Mesodermal cell (in vitro differentiated cells): ENCODE measurements around the gene ABCC9.

Experiments used
- H3K27ac ChIP-seq: 2 replicates; pipeline ENCODE4 v1.7.0; 2013; ENCODE audit warnings: mild to moderate bottlenecking, low read depth, low read length, moderate library complexity; ENCODE audit not compliant: severe bottlenecking
- H3K36me3 ChIP-seq: 2 replicates; pipeline ENCODE4 v1.7.1; 2013; ENCODE audit warnings: mild to moderate bottlenecking, low read length, moderate library complexity; ENCODE audit not compliant: control insufficient read depth, insufficient read depth
- H3K4me1 ChIP-seq: one replicate; pipeline ENCODE4 v1.7.1; 2013; ENCODE audit warnings: mild to moderate bottlenecking, low read length; ENCODE audit not compliant: insufficient read depth, control insufficient read depth, poor library complexity, severe bottlenecking
- H3K4me3 ChIP-seq: 2 replicates; pipeline ENCODE4 v1.7.0; 2013; ENCODE audit warnings: low read length, control low read depth, mild to moderate bottlenecking; ENCODE audit not compliant: insufficient read depth, poor library complexity, severe bottlenecking; ENCODE audit errors: extremely low read depth
- H3K9me3 ChIP-seq: 2 replicates; pipeline ENCODE4 v1.7.1; 2013; ENCODE audit warnings: mild to moderate bottlenecking, low read length, moderate library complexity; ENCODE audit not compliant: control insufficient read depth
- WGBS, 2 experiments: methylation state at CpG; one replicate each; pipeline ENCODE4 v1.1.5; 2013; ENCODE audit warnings: missing lambda C conversion rate in 2 of 2; ENCODE audit not compliant: insufficient coverage in 2 of 2; 5-methylcytosine and 5-hydroxymethylcytosine counted together

Gene ABCC9

GRCh38 chr12:21839776-21840175 lies 101.5 kb downstream of the ABCC9 start:
- H3K36me3 ChIP-seq = no peaks in the 10 kb centered on the region
- WGBS, 2 experiments = no CpG with 5 or more reads among the region's 1 CpG
- H3K9me3 ChIP-seq = no peaks in the 10 kb centered on the region
- H3K4me3 ChIP-seq = no peak overlapping the region
- H3K4me1 ChIP-seq = no peaks in the 10 kb centered on the region
- H3K27ac ChIP-seq = no peak overlapping the region

DNA sequence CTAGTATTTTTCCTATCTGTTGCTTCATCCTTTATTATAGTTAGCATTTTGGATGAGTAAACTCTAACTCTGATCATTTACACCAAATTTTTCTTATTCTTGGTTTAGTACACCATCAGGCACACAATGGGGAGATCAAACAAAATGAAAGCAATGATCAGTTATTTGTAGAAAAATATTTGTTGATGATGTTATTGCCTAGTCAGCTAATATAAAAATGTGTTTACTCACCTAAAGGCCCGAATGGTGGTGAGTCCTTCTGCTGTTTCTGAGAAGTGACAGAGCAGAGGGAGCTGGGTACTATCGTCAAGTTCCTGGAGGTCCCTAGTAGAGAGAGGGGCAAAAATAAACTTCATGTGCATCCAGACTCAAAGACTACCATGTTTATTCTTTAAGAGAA lies 103.4 kb downstream of the ABCC9 start:
- no peak overlapping the region for H3K27ac ChIP-seq
- no peak overlapping the region for H3K4me3 ChIP-seq
- no peaks in the 10 kb centered on the region for H3K9me3 ChIP-seq
- WGBS, 2 experiments = 75 to 83% methylated on average over 2 of the region's 2 CpGs
- no peaks in the 10 kb centered on the region for H3K36me3 ChIP-seq
- no peaks in the 10 kb centered on the region for H3K4me1 ChIP-seq

GRCh38 chr12:21831791-21832344 lies 109.4 kb downstream of the ABCC9 start:
- 67% methylated on average over 1 of the region's 4 CpGs; no CpG with 5 or more reads in 1 of the 2 experiments for WGBS, 2 experiments
- H3K27ac ChIP-seq = no peak overlapping the region
- H3K36me3 ChIP-seq = no peaks in the 10 kb centered on the region
- H3K9me3 ChIP-seq = no peaks in the 10 kb centered on the region
- no peak overlapping the region for H3K4me3 ChIP-seq
- H3K4me1 ChIP-seq = no peaks in the 10 kb centered on the region

- WGBS, 2 experiments = 95 to 98% methylated on average over 4 to 5 of the region's 8 CpGs
Measured at GRCh38 chr12:21828779-21829178, 112.4 kb downstream of the ABCC9 start.

GRCh38 chr12:21828136-21828775 lies 113.0 kb downstream of the ABCC9 start:
- no peak overlapping the region for H3K27ac ChIP-seq
- 90 to 100% methylated on average over 2 to 3 of the region's 4 CpGs for WGBS, 2 experiments
- H3K4me1 ChIP-seq = no peaks in the 10 kb centered on the region
- H3K4me3 ChIP-seq = no peak overlapping the region
- H3K36me3 ChIP-seq = no peaks in the 10 kb centered on the region
- no peaks in the 10 kb centered on the region for H3K9me3 ChIP-seq

More at GRCh38 chr12:21828779-21829178, 112.4 kb downstream of the ABCC9 start:
- no peak overlapping the region for H3K27ac ChIP-seq
- H3K4me1 ChIP-seq = no peaks in the 10 kb centered on the region
- H3K9me3 ChIP-seq = no peaks in the 10 kb centered on the region
- no peak overlapping the region for H3K4me3 ChIP-seq
- no peaks in the 10 kb centered on the region for H3K36me3 ChIP-seq

DNA sequence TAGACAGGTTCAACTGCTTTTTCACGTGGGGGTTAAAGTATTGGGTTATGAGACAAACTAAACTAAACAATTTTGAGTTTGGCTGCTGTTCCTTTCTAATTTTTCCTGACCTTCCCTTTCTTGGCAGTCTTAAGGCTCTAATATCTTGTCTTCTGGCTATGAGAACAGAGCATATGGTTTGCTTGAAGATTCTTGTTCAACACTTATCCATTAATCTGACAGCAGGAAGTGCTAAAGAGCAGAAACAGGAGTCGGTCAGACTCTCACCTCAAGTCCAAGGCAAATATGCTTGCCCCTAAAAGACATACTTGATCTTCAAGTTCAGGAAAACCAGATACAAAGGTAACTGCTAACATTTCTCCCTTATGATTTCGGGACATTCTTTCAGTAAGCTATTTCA lies 114.1 kb downstream of the ABCC9 start:
- H3K9me3 ChIP-seq = no peaks in the 10 kb centered on the region
- H3K4me1 ChIP-seq = no peaks in the 10 kb centered on the region
- 45 to 58% methylated on average over 2 of the region's 3 CpGs for WGBS, 2 experiments
- no peak overlapping the region for H3K4me3 ChIP-seq
- no peak overlapping the region for H3K27ac ChIP-seq
- no peaks in the 10 kb centered on the region for H3K36me3 ChIP-seq

DNA sequence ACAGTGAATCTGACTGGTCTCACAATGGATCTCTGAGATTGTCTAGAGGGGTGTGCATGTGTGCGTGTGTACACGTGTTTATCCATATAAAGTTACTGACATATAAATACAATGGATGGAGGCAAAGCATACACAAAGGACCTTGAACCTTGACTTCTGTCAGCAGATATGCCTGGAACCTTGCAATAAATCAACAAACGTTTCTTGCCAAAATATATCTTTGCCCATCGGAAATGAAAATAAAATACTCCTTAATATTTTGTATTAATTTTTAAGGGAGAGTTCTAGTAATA lies 114.7 kb downstream of the ABCC9 start:
- no CpG with 5 or more reads among the region's 4 CpGs for WGBS, 2 experiments
- Histone ChIP-seq H3K9me3 (no peaks in the 10 kb centered on the region), H3K4me1 (no peaks in the 10 kb centered on the region)

GRCh38 chr12:21825886-21826617 lies 115.2 kb downstream of the ABCC9 start:
- Histone ChIP-seq H3K4me1 (no peaks in the 10 kb centered on the region), H3K4me3 (no peak overlapping the region), H3K27ac (no peak overlapping the region), H3K36me3 (no peaks in the 10 kb centered on the region), H3K9me3 (no peaks in the 10 kb centered on the region)
- WGBS, 2 experiments = no CpG with 5 or more reads among the region's 2 CpGs

More for the DNA sequence above, 114.7 kb downstream of the ABCC9 start:
- H3K36me3 ChIP-seq = no peaks in the 10 kb centered on the region
- H3K27ac ChIP-seq = no peak overlapping the region
- no peak overlapping the region for H3K4me3 ChIP-seq

GRCh38 chr12:21823581-21823980 lies 117.6 kb downstream of the ABCC9 start:
- peaks cover 9% of the 10 kb centered on the region for H3K4me1 ChIP-seq
- 87 to 92% methylated on average over 5 to 6 of the region's 8 CpGs for WGBS, 2 experiments
- H3K9me3 ChIP-seq = no peaks in the 10 kb centered on the region
- H3K27ac ChIP-seq = no peak overlapping the region
- no peak overlapping the region for H3K4me3 ChIP-seq
- H3K36me3 ChIP-seq = no peaks in the 10 kb centered on the region

GRCh38 chr12:21819678-21820077 lies 121.5 kb downstream of the ABCC9 start:
- H3K27ac ChIP-seq = peak overlapping the region; percentile 72
- no peaks in the 10 kb centered on the region for H3K9me3 ChIP-seq
- no peak overlapping the region for H3K4me3 ChIP-seq
- H3K36me3 ChIP-seq = no peaks in the 10 kb centered on the region
- peaks cover 11% of the 10 kb centered on the region for H3K4me1 ChIP-seq

- no peaks in the 10 kb centered on the region for H3K9me3 ChIP-seq
- 50 to 71% methylated on average over 1 of the region's 2 CpGs for WGBS, 2 experiments
- peak overlapping the region; percentile 72 for H3K27ac ChIP-seq
- peaks cover 11% of the 10 kb centered on the region for H3K4me1 ChIP-seq
- H3K4me3 ChIP-seq = no peak overlapping the region
- H3K36me3 ChIP-seq = no peaks in the 10 kb centered on the region
Measured at GRCh38 chr12:21819236-21819635, 122.0 kb downstream of the ABCC9 start.
